Endometrium (tissue), 2 donors: Measurements from ENCODE around the gene EPO.
"Not testable (repeated sequence)": the region's sequence is repeated elsewhere in the genome, so short reads cannot be mapped to it uniquely, and the experiment has no call there.

Experiments
- FAIRE-seq: peaks from 2 replicates; lab custom pipeline; 2012; peaks lifted over from hg19 to GRCh38; lab: Jason Lieb, UNC
- donor health status: control.
- donor health status: control.

Gene EPO

GRCh38 chr7:100683659-100684533, 36.4 kb upstream of the EPO start:
- no peak for FAIRE-seq

GRCh38 chr7:100684534-100685042, 35.7 kb upstream of the EPO start:
- no peak for FAIRE-seq

- no peak for FAIRE-seq
Measured at GRCh38 chr7:100685049-100685605, 35.1 kb upstream of the EPO start.

- no peak for FAIRE-seq
Measured at GRCh38 chr7:100685631-100686145, 34.6 kb upstream of the EPO start.

DNA sequence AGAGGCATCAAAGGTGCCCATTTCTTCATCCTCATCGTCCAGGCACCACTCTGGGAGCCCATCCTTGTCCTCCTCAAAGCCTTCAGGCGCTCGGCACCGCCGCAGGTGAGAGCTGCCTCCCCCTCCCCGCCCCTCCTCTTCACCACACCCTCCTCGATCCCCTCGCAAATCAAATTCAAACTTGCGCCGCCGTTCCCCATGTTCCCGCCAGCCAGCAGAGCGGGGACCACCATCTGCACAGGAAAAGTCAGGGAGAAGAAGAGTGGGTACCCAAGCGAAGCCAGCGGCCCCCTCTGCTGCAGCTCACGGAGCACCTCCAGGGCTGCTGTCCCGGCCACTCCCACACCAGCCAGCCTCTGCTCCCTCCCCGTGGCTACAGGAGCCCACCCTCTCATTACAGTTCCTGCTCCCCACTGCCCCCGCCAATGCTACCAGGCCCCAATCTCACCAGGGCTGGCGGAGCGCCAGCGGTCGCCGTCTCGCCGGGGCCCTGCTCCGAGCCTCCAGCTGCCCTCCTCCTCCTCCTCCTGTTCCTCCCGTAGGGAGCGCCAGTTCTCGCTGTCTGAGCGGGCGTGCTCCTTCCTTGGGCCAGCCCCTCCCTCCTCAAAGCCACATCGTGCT, 34.0 kb upstream of the EPO start:
- no peak for FAIRE-seq

DNA sequence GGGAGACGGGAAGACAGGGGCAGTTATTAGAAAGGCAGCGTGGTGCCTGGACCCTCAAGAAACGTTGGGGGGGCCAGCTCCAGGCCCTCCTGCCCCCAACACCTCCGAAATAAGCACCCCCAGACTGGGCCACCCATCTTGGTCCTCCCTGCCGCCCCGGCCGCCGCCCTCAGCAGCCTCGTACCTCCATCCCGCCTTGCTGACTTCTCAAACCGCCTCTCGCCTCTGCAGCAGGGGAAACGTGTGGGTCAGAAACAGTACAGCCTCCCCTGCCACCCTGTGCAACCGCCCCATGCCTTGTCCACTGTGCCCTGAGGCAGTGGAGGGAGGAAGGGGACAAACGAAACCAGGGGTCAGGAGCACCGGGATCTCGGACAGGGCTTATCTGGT, 33.5 kb upstream of the EPO start:
- FAIRE-seq = no peak

- no peak for FAIRE-seq
Measured at GRCh38 chr7:100687261-100687660, 33.0 kb upstream of the EPO start.

- FAIRE-seq = no peak
Measured at GRCh38 chr7:100687751-100688300, 32.4 kb upstream of the EPO start.

- no peak for FAIRE-seq
Measured at GRCh38 chr7:100688326-100688860, 31.9 kb upstream of the EPO start.

GRCh38 chr7:100689230-100690135, 30.8 kb upstream of the EPO start:
- no peak for FAIRE-seq

DNA sequence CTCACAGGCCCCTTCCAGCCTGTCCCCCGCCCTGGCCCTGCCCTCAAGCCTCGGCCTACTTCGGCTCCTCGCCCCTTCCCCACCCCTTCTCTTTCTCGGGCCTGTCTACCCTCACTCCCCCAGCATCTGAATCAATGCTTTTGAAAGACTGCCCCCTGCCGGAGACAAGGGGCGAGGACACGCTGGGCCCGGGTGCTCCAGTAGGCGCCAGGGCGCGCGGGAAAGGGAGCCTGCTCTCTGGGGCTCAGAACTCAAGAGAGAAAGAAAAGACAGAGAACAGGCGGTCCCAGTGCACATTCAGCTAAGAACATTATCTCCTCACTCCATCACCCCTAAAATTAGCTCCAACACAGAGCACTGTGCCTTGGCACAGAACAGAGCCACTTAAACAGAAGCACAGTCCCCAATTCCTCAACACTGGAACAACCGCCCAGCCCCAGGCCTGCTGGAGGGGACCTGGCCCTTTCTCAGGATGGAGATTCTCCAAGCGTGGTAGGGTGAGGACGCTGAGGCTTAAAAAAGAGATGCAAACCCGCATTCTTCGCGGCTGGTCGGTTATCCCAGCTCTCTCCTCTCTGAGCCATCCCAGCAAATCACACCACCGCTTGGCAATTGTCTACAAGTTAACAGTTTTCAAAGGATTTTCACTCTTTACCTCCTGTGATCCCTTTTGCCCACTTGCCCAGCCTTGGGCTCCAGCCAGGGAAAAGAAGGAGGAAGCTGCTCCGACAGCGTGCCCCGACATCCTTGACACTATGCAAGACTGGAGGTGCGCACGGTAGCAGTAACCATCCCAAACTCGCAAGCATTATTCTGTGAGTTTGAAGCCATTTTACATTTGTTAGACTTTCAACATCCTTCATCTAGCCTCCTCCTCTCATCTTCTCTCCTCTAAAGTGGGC, 28.3 kb upstream of the EPO start:
- FAIRE-seq = no peak

DNA sequence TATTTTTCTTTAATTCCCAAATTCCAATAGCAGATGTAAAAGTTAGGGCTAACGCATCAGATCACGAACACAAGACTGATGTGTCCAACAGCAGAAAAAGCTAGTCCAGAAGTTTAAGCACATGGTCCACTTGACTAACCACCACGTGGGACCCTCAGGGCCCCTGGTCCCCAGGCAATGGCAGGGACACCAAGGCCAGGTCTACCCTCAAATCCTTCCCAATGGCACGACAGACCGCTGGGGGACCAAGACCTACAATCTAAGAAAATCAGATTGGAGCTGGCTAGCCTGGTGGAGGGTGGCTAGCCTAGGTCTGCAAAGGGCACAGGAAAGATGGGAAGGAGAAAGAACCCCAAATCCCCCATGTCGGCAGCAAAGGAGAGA, 27.7 kb upstream of the EPO start:
- FAIRE-seq = no peak

GRCh38 chr7:100693312-100694097, 26.8 kb upstream of the EPO start:
- FAIRE-seq = no peak

- FAIRE-seq = no peak
Measured at GRCh38 chr7:100694098-100694745, 26.0 kb upstream of the EPO start, which contains the start of gene GIGYF1. TSS of gene GIGYF1 (minus strand) at chr7:100694250. CDS start at chr7:100688238, 6,012 bp downstream.

- FAIRE-seq = no peak
Measured at GRCh38 chr7:100696123-100696521, 24.1 kb upstream of the EPO start.

- FAIRE-seq = no peak
Measured at GRCh38 chr7:100699018-100699417, 21.2 kb upstream of the EPO start.

DNA sequence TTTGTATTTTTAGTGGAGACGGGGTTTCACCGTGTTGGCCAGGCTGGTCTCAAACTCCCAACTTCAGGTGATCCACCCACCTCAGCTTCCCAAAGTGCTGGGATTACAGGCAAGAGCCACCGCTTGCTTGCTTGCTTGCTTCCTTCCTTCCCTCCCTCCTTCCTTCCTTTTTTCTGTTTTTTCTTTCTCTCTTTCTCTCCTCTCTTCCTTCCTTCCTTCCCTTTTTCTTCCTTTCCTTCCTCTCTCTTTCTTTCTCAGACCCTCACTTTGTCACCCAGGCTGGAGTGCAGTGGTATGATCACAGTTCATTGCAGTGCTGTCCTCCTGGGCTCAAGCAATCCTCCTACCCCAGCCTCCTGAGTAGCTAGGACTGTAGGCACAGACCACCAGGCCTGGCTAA, 19.2 kb upstream of the EPO start:
- FAIRE-seq = not testable (repeated sequence)

GRCh38 chr7:100705320-100705752, 14.9 kb upstream of the EPO start:
- no peak for FAIRE-seq
